Measurements from ENCODE around the gene ZFR. TPM values are rescaled to one million over a fixed set of nuclear protein-coding genes. Genes with fewer than 3 reads are reported as not detected.

The ZFR gene
- polyA plus RNA-seq, 1 of the 3 experiments (the other 2 are of a cell fraction) = 24.6 TPM

DNA sequence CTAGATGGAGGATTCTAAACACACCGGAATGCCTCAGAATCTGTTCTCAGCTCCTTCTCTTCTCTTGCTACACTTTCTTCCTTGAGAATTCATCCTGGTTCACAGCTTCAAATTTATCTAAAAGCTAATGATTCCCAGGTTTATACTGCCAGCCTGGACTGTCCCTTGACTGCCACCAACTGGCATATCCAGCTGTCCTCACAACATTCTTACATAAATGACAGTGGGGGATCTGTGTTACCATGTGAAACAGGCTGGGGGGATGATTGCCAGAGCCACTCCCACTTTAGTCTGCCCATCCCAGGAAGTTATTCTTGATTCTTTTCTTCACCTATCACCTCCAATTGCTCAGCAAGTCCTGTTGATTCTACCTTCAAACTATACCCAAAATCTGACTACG, 27.2 kb upstream of the ZFR start:
- H3K27ac ChIP-seq (ENCODE audit: low read depth in 2 of 2, low read length in 1 of 2) = no peak overlapping the region
- ChIA-PET CTCF (interaction anchor here (0.6 to 2.2 kb wide), 10 partner anchors 9 to 245 kb away, joined by 3 to 14 read pairs (median 4); no protein-coding TSS in a partner anchor), POLR2A (no interaction called here)
- H3K4me1 ChIP-seq (ENCODE audit: control insufficient read depth in 1 of 2, insufficient read depth in 2 of 2, low read depth in 1 of 2, low read length in 1 of 2) = no peaks in the 10 kb centered on the region
- H3K9ac ChIP-seq = no peak overlapping the region
- no peaks in the 10 kb centered on the region for H3K9me3 ChIP-seq
- no peaks in the 10 kb centered on the region for H4K20me1 ChIP-seq (ENCODE audit: insufficient read depth)
- H2AFZ ChIP-seq (ENCODE audit: low read depth) = no peak overlapping the region
- no peaks in the 10 kb centered on the region for H3K79me2 ChIP-seq (ENCODE audit: insufficient read depth)
- 84% methylated on average over 2 of the region's 2 CpGs for WGBS (ENCODE audit: low lambda C conversion rate)
- TF ChIP-seq, protein P1, sequence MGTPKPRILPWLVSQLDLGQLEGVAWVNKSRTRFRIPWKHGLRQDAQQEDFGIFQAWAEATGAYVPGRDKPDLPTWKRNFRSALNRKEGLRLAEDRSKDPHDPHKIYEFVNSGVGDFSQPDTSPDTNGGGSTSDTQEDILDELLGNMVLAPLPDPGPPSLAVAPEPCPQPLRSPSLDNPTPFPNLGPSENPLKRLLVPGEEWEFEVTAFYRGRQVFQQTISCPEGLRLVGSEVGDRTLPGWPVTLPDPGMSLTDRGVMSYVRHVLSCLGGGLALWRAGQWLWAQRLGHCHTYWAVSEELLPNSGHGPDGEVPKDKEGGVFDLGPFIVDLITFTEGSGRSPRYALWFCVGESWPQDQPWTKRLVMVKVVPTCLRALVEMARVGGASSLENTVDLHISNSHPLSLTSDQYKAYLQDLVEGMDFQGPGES (IDR thresholded peaks at IDR 0.05; ENCODE audit: low read depth, low read length) = no peak
- TF ChIP-seq RAD21 (IDR thresholded peaks at IDR 0.05; ENCODE audit: low read length) (peak; percentile 61), TCF12 (IDR thresholded peaks at IDR 0.05) (no peak), JUND (IDR thresholded peaks at IDR 0.05) (no peak), YY1 (IDR thresholded peaks at IDR 0.05; ENCODE audit: low read depth) (no peak), TAF1 (IDR thresholded peaks at IDR 0.05; ENCODE audit: borderline replicate concordance, low read depth, low read length) (no peak), NFIC (IDR thresholded peaks at IDR 0.05; ENCODE audit: borderline replicate concordance) (no peak), POLR2AphosphoS5 (IDR thresholded peaks at IDR 0.05; ENCODE audit: low read depth, low read length) (no peak)
- TF ChIP-seq, protein P2, sequence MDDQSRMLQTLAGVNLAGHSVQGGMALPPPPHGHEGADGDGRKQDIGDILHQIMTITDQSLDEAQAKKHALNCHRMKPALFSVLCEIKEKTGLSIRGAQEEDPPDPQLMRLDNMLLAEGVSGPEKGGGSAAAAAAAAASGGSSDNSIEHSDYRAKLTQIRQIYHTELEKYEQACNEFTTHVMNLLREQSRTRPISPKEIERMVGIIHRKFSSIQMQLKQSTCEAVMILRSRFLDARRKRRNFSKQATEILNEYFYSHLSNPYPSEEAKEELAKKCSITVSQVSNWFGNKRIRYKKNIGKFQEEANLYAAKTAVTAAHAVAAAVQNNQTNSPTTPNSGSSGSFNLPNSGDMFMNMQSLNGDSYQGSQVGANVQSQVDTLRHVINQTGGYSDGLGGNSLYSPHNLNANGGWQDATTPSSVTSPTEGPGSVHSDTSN (IDR thresholded peaks at IDR 0.05) = no peak
- H3K27me3 ChIP-seq (ENCODE audit: insufficient read depth) = no peaks in the 10 kb centered on the region; the same call in 1 of the 2 replicates
- H3K4me2 ChIP-seq = no peak overlapping the region
- no peaks in the 10 kb centered on the region for H3K9me2 ChIP-seq
- H3F3A ChIP-seq (replicated peaks; ENCODE audit: insufficient read depth) = no peaks in the 10 kb centered on the region
- peak; percentile 21 for DNase-seq
- H3K36me3 ChIP-seq (replicated peaks in 1 of 2; ENCODE audit: control insufficient read depth in 1 of 2, insufficient read depth in 2 of 2, low read length in 1 of 2) = no peaks in the 10 kb centered on the region
- H3K4me3 ChIP-seq (ENCODE audit: low read depth in 2 of 2, low read length in 1 of 2) = no peak overlapping the region

DNA sequence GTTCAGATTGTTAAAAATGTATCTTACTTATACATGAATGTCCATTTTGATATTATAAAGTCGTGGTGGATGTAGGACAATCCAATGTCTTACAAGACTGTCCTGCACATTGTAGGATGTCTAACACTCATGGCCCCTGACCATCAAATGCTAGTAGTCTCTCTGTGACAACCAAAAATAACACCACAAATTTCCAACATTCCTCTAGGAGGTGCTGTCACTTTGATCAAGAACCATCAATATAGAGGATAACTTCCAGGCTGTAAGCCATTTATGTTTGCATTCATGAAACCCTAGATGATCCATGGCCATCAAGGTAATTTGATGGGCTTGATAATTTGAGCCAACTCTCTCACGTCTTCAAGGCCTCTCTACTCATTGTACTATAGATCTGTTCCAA, 20.5 kb upstream of the ZFR start:
- TF ChIP-seq RCOR1 (IDR thresholded peaks at IDR 0.05; ENCODE audit: low read length) (no peak), SMC3 (IDR thresholded peaks at IDR 0.05; ENCODE audit: low read depth, low read length) (no peak), NFIC (IDR thresholded peaks at IDR 0.05; ENCODE audit: borderline replicate concordance) (no peak), EP300 (IDR thresholded peaks at IDR 0.05; ENCODE audit: borderline replicate concordance in 1 of 2, low read depth in 1 of 2, low read length in 1 of 2) (no peak)
- TF ChIP-seq, protein P3, sequence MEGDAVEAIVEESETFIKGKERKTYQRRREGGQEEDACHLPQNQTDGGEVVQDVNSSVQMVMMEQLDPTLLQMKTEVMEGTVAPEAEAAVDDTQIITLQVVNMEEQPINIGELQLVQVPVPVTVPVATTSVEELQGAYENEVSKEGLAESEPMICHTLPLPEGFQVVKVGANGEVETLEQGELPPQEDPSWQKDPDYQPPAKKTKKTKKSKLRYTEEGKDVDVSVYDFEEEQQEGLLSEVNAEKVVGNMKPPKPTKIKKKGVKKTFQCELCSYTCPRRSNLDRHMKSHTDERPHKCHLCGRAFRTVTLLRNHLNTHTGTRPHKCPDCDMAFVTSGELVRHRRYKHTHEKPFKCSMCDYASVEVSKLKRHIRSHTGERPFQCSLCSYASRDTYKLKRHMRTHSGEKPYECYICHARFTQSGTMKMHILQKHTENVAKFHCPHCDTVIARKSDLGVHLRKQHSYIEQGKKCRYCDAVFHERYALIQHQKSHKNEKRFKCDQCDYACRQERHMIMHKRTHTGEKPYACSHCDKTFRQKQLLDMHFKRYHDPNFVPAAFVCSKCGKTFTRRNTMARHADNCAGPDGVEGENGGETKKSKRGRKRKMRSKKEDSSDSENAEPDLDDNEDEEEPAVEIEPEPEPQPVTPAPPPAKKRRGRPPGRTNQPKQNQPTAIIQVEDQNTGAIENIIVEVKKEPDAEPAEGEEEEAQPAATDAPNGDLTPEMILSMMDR (IDR thresholded peaks at IDR 0.05) = peak; percentile 15; the same call in 1 of the 2 replicates
- WGBS (ENCODE audit: low lambda C conversion rate) = 52% methylated on average over 2 of the region's 2 CpGs
- no peaks in the 10 kb centered on the region for H3K36me3 ChIP-seq (replicated peaks in 1 of 2; ENCODE audit: control insufficient read depth in 1 of 2, insufficient read depth in 2 of 2, low read length in 1 of 2)
- H3K27me3 ChIP-seq (ENCODE audit: insufficient read depth) = no peaks in the 10 kb centered on the region; the same call in 1 of the 2 replicates
- H3K4me2 ChIP-seq = no peak overlapping the region
- ChIA-PET POLR2A (no interaction called here), CTCF (interaction anchor here (1.1 to 1.7 kb wide), 2 partner anchors 10 to 125 kb away, joined by 3 to 6 read pairs; no protein-coding TSS in a partner anchor)
- 0 out of 4 replicates have a peak, but pooled peaks cover 0 to 3% of the 10 kb centered on the region in 2 experiments for H3K4me1 ChIP-seq (ENCODE audit: control insufficient read depth in 1 of 2, insufficient read depth in 2 of 2, low read depth in 1 of 2, low read length in 1 of 2)
- H2AFZ ChIP-seq (ENCODE audit: low read depth) = no peak overlapping the region
- H3K9ac ChIP-seq = no peak overlapping the region
- no peak overlapping the region for H3K4me3 ChIP-seq (ENCODE audit: low read depth in 2 of 2, low read length in 1 of 2)
- H3K9me2 ChIP-seq = no peaks in the 10 kb centered on the region
- no peak for DNase-seq
- H3K79me2 ChIP-seq (ENCODE audit: insufficient read depth) = no peaks in the 10 kb centered on the region
- no peaks in the 10 kb centered on the region for H3K9me3 ChIP-seq
- H4K20me1 ChIP-seq (ENCODE audit: insufficient read depth) = no peaks in the 10 kb centered on the region
- H3K27ac ChIP-seq (ENCODE audit: low read depth in 2 of 2, low read length in 1 of 2) = no peak overlapping the region
- H3F3A ChIP-seq (replicated peaks; ENCODE audit: insufficient read depth) = no peaks in the 10 kb centered on the region
